Measurements from ENCODE around the gene STN1. TPM values are rescaled to one million over a fixed set of nuclear protein-coding genes. Genes with fewer than 3 reads are reported as not detected.

The STN1 gene, protein sequence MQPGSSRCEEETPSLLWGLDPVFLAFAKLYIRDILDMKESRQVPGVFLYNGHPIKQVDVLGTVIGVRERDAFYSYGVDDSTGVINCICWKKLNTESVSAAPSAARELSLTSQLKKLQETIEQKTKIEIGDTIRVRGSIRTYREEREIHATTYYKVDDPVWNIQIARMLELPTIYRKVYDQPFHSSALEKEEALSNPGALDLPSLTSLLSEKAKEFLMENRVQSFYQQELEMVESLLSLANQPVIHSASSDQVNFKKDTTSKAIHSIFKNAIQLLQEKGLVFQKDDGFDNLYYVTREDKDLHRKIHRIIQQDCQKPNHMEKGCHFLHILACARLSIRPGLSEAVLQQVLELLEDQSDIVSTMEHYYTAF
- total RNA-seq: 10 to 100 TPM; 46.5 to 50.9 TPM

DNA sequence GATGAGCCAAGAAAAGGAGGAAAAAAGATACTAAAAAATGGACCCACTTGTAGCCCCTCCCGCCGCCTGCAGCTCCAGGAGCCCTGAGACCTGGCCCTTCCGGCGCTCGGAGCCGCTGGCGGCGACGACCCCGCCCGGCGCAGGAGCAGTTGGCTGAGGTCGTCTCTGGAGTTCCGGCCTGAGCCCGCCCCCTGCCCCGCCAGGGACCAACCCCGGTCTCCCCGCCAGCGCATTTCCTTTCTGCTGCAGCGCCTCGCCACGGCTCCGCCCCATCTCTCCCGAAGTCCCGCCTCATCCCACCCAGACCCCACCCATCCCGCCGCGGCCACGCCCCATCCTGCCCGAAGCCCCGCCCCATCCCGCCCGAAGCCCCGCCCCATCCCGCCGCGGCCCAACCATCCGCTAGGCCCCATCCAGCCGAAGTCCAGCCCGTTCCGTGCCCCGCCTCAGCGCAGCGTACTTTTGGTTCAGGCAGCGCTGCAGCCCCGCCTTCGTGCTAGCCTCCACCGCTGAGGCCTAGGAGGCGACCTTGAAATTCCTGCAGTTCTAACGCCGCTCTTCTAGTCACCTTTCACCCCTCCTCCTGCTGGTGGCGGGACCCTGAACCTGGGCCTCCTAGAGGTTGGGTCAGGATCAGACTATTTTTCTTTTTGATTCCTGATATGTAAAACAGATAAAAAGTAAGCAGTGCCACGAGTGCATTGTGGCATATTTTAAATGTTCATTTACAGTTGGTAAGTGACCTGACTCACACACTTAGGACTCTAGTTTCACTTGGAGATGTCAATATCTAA, at the start of gene STN1:
STN1 (minus strand) TSS at position 132 of the 794 bp plus-strand sequence. CDS start 590 bp downstream, outside the sequence.
- Mint-ChIP-seq H3K27ac (peak within 1 kb of the TSS; percentile 96), H3K36me3 (ENCODE audit: low read depth) (peaks cover 29% of the 10 kb centered on the region), H3K27me3 (no peaks in the 10 kb centered on the region), H3K9me3 (peaks cover 8% of the 10 kb centered on the region), H3K4me1 (peaks cover 44% of the 10 kb centered on the region), H3K4me3 (peak within 1 kb of the TSS; percentile 93)
- DNase-seq: peak; percentile 97
- ChIA-PET POLR2A (interaction anchor here (0.5 kb wide), 1 partner anchor 1204 kb away, joined by 3 read pairs; the partner anchor contains the start of genes ARL3 and SFXN2), CTCF (interaction anchor here (1.2 kb wide), 1 partner anchor 30 kb away, joined by 4 read pairs; no protein-coding TSS in a partner anchor)

DNA sequence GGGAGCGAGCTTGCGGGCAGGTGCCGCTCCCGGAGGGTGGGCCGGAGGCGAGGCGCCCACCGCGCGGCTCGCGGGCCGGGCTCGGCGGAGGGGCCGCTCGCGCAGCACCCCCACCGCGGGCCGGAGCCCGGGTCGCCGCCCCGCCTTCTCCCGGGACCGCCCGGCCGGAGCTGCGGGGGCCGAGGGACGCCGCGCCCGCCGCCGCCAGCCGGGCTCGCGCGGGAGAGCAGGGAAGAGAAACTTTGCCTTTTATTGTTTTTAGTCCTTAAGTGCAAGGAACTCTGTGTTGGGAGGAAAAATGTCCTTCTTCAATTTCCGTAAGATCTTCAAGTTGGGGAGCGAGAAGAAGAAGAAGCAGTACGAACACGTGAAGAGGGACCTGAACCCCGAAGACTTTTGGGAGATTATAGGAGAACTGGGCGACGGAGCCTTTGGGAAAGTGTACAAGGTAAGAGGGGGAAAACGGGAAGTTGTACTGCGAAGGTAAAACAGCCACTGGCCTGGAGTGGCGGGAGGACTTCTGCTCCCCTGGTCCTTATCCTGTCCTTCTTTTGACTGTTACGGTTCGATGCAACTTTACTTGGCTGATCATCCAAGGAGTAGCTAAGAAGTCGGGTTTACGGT, 49.6 kb upstream of the STN1 start:
- H3K9me3 Mint-ChIP-seq: no peaks in the 10 kb centered on the region
- ChIA-PET CTCF (interaction anchor here (0.7 kb wide), 1 partner anchor 19 kb away, joined by 3 read pairs; no protein-coding TSS in a partner anchor), POLR2A (interaction anchor here (0.6 kb wide), 1 partner anchor 62 kb away, joined by 5 read pairs; no protein-coding TSS in a partner anchor)
- H3K4me1 Mint-ChIP-seq: peaks cover 42% of the 10 kb centered on the region
- peak; percentile 22 for DNase-seq
- peaks cover 6% of the 10 kb centered on the region for H3K36me3 Mint-ChIP-seq (ENCODE audit: low read depth)
- peak overlapping the region; percentile 95 for H3K4me3 Mint-ChIP-seq
- peak overlapping the region; percentile 88 for H3K27ac Mint-ChIP-seq
- no peaks in the 10 kb centered on the region for H3K27me3 Mint-ChIP-seq

DNA sequence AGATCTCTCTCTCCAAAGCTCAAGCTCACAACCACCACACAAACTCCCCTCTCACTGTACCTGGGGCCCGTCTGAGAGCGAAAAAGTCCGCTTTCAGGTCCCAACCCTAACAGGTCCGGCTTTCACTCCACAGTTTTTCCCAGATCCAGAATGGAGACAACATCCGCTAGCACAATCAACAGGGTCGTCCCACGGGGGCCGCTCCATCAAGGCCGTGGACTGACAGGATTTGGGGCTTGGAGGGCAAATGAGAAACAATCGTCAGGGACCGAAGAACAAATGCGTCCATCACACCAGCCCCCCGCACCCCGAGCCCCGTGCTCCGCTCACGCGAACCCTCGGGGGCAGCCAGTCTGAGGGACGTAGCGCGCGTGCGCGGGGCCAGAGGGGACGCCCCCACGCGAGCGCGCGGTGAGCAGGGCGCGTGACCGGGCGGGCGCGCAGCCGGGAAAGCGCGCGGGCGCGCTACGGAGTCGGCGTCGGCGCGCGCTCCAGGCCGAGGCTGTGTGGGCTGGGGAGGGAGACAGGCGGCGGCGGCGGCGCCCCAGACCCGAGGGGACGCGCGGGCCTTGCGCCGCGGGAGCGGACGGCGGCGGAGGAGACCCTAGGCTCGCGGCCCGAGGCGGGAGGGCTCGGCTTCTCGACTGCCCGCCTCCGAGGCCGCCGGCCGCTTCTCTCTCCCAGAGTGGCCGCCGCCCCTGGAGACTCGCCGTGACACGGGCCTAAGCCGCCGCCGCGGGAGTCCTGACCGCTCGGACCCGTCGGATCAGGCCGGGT, 48.9 kb upstream of the STN1 start, which contains the start of gene SLK:
SLK (plus strand) TSS at position 470 of the 777 bp plus-strand sequence. CDS start 606 bp downstream, outside the sequence.
- ChIA-PET POLR2A (no interaction called here), CTCF (no interaction called here)
- Mint-ChIP-seq H3K4me3 (peak within 1 kb of the TSS; percentile 95), H3K27ac (peak within 1 kb of the TSS; percentile 94), H3K36me3 (ENCODE audit: low read depth) (peaks cover 6% of the 10 kb centered on the region), H3K9me3 (no peaks in the 10 kb centered on the region), H3K4me1 (peaks cover 38% of the 10 kb centered on the region), H3K27me3 (no peaks in the 10 kb centered on the region)
- peak; percentile 75 for DNase-seq

DNA sequence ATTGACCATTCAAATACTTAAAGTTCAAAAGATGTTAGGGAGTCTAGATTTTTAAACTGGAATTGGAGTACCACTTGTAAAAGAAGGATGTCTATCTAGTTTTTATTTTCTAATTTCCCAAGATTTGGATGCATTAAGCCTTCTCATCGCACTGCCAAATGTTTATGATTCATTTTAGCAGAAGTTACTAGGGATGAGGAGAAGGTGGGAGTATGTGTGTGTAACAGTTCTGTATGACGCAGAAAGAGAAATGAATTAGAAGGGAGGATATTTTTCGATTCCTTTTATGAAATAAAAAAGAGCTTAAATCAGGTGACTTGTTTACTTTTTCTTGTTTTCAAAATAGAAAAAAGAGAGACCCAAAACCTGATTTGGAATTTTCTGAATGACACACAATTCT, 42.1 kb upstream of the STN1 start:
- no peak overlapping the region for H3K4me3 Mint-ChIP-seq
- H3K27ac Mint-ChIP-seq: no peak overlapping the region
- H3K9me3 Mint-ChIP-seq: peaks cover 2% of the 10 kb centered on the region
- H3K36me3 Mint-ChIP-seq (ENCODE audit: low read depth): no peaks in the 10 kb centered on the region
- DNase-seq: no peak
- ChIA-PET CTCF (no interaction called here), POLR2A (no interaction called here)
- peaks cover 1% of the 10 kb centered on the region for H3K4me1 Mint-ChIP-seq
- peaks cover 27% of the 10 kb centered on the region for H3K27me3 Mint-ChIP-seq

DNA sequence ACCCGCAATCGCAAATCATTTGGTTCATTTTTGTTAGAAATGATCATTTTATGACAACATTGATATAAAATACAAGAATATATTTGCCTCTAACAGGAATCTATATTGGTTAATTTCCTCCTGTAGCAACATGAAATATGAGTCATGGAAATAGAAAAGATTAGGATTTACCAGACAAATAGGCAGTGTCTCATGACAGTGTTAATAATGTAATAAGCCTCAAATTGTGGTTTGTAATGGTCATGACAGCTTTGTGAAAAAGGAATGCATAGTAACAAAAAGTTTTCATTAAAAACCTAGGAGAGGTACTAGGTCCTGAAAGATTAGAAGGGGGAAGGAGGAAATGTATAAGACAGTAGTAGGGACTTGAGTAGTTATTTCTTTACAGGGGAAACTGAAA, 41.0 kb upstream of the STN1 start:
- no peaks in the 10 kb centered on the region for H3K36me3 Mint-ChIP-seq (ENCODE audit: low read depth)
- H3K4me3 Mint-ChIP-seq: no peak overlapping the region
- no peaks in the 10 kb centered on the region for H3K4me1 Mint-ChIP-seq
- peaks cover 29% of the 10 kb centered on the region for H3K27me3 Mint-ChIP-seq
- POLR2A ChIA-PET: no interaction called here
- H3K9me3 Mint-ChIP-seq: peaks cover 4% of the 10 kb centered on the region
- no peak overlapping the region for H3K27ac Mint-ChIP-seq
- no peak for DNase-seq
- CTCF ChIA-PET: no interaction called here

DNA sequence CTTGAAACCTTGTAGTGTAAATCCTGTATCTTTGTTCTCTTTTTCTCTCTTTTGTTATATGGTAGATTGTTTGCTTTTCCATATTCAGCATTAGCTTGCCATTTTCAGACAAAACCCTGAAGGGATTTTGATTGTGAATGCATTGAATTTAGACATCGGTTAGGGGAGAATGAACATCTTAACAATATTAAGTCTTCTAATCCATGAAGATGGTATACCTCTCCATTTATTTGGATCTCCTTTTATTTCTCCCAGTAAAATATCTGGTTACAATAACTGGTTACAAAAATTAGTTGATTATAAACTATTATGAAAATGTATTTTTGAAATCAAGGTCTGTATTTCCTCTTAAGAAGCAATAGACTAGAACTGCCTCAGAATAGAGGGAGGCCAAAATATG, 36.6 kb upstream of the STN1 start:
- POLR2A ChIA-PET: interaction anchor here (0.6 kb wide), 1 partner anchor 373 kb away, joined by 3 read pairs; no protein-coding TSS in a partner anchor
- Mint-ChIP-seq H3K27me3 (peaks cover 22% of the 10 kb centered on the region), H3K36me3 (ENCODE audit: low read depth) (no peaks in the 10 kb centered on the region), H3K27ac (no peak overlapping the region), H3K9me3 (peaks cover 4% of the 10 kb centered on the region), H3K4me3 (no peak overlapping the region), H3K4me1 (no peaks in the 10 kb centered on the region)
- CTCF ChIA-PET: no interaction called here
- no peak for DNase-seq

DNA sequence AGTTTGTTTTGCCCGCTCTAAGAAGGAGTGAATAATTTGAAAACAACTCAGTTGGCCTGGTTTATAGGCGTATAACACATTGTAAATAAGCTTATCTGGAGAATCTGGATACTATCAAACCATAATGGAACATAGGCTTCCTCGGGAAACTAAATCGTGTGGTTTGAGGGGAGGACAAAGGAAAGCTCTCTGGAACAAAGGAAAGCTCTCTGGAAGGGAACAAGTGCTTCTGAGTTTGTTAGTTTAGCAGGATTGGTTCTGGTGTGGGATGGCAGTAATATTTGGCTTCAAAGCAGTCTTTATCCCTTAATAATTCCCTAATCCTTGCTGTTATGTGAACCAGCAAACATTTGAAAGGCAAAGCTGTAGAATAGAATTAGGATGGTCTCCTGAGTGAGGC, 34.0 kb upstream of the STN1 start:
- DNase-seq: no peak
- no peak overlapping the region for H3K4me3 Mint-ChIP-seq
- H3K36me3 Mint-ChIP-seq (ENCODE audit: low read depth): no peaks in the 10 kb centered on the region
- peaks cover 9% of the 10 kb centered on the region for H3K27me3 Mint-ChIP-seq
- CTCF ChIA-PET: interaction anchor here (0.8 to 1.7 kb wide), 2 partner anchors 53 to 169 kb away, joined by 3 to 5 read pairs; partner anchors contain the start of gene SFR1
- H3K27ac Mint-ChIP-seq: no peak overlapping the region
- H3K9me3 Mint-ChIP-seq: peaks cover 4% of the 10 kb centered on the region
- POLR2A ChIA-PET: no interaction called here
- H3K4me1 Mint-ChIP-seq: peaks cover 10% of the 10 kb centered on the region

DNA sequence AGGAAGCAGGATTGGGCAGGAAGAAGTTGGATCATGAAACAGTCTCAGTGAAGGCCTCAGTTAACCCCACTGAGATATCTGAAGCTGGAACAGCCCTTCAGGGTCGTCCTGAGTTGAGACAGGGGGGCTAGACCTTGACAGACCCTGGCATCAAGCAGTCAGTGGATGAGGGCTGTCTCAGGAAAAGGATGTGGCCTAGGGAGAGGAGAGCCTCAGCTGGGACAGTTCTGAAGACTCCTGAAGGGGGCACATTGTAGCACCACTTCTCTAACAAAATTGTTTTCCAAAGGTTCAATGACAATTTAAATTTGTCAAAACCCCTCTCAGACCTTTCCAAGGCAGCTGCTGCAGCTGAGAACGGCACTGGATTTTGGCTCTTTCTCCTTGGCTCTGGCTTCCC, 33.2 kb upstream of the STN1 start:
- Mint-ChIP-seq H3K9me3 (peaks cover 4% of the 10 kb centered on the region), H3K4me3 (no peak overlapping the region), H3K27me3 (peaks cover 5% of the 10 kb centered on the region), H3K4me1 (peaks cover 11% of the 10 kb centered on the region), H3K36me3 (ENCODE audit: low read depth) (no peaks in the 10 kb centered on the region), H3K27ac (no peak overlapping the region)
- no peak for DNase-seq
- ChIA-PET POLR2A (no interaction called here), CTCF (interaction anchor here (0.8 to 1.7 kb wide), 2 partner anchors 52 to 170 kb away, joined by 3 to 5 read pairs; partner anchors contain the start of gene SFR1)

DNA sequence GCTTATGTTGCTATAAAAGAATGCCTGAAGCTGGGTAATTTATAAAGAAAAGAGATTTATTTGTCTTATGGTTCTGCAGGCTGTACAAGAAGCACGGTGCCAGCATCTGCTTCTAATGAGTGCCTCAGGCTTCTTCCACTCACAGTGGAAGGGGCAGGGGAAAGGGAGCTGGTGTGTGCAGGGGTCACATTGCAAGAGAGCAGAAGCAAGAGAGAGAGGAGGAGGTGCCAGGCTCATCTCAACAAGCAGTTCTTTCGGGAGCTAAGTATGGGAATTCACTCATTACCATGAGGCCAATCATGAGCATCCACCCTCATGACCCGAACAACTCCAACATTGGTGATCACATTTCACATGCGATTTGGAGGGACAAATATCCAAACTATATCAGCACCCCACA, 31.7 kb upstream of the STN1 start:
- H3K36me3 Mint-ChIP-seq (ENCODE audit: low read depth): no peaks in the 10 kb centered on the region
- peaks cover 2% of the 10 kb centered on the region for H3K9me3 Mint-ChIP-seq
- POLR2A ChIA-PET: no interaction called here
- no peak overlapping the region for H3K4me3 Mint-ChIP-seq
- CTCF ChIA-PET: no interaction called here
- H3K27ac Mint-ChIP-seq: no peak overlapping the region
- H3K27me3 Mint-ChIP-seq: peaks cover 5% of the 10 kb centered on the region
- DNase-seq: no peak
- peaks cover 11% of the 10 kb centered on the region for H3K4me1 Mint-ChIP-seq

DNA sequence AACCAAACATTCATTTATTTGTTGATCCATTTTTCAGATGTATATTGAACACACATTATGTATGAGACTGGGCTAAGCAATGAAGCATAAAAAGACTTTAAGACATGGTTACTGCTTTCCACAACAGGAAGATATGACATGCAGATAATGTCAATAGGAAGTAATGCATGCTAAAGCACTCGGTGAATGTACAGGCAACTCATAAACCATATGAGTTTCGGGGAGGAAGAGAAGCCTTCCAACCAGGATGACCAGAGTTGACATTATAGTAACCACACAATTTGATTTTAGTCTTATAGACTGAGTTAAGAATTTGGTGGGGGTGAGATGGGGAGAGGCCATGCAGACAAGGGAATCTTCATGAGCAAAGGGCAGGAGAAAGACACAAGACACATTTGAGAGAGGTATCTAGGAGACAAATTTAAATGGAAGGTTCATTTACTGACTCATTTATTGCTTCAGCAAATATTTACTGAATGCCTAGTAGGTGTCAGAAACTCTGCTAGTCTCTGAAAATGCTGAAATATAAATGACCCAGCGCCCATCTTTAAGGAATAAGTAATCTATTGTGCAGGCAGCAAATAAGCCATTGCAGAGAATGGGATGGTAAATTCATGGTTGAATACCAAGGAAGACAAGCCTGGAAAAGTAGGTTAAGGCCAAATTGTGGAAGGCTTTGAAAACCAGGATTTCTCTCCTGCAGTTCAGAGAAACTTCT, 30.0 kb upstream of the STN1 start:
- ChIA-PET POLR2A (no interaction called here), CTCF (interaction anchor here (1.0 kb wide), 1 partner anchor 131 kb away, joined by 3 read pairs; no protein-coding TSS in a partner anchor)
- Mint-ChIP-seq H3K4me1 (peaks cover 11% of the 10 kb centered on the region), H3K27ac (peak overlapping the region; percentile 3), H3K36me3 (ENCODE audit: low read depth) (no peaks in the 10 kb centered on the region), H3K9me3 (no peaks in the 10 kb centered on the region), H3K27me3 (peaks cover 4% of the 10 kb centered on the region), H3K4me3 (no peak overlapping the region)
- no peak for DNase-seq

DNA sequence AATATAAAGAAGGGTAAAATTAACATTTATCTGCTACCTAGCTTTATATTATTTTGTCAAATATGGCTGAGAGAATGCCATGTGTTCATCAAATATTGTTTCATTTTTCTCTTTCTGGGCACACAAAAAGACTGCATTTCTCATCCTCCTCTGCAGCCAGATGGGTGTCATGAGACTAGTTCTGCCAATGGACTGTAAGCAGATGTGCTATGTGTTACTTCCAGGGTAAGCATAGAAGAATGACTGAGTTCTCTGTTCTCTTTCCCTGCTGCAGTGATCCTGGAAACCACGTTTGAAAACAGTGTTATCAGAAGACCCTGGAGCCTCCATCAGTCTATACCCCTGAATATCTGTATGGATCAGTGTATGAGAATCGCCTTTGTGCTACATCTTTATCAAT, 24.9 kb upstream of the STN1 start:
- ChIA-PET CTCF (interaction anchor here (1.8 kb wide), 1 partner anchor 14 kb away, joined by 5 read pairs; no protein-coding TSS in a partner anchor), POLR2A (no interaction called here)
- no peaks in the 10 kb centered on the region for H3K36me3 Mint-ChIP-seq (ENCODE audit: low read depth)
- H3K4me3 Mint-ChIP-seq: no peak overlapping the region
- H3K4me1 Mint-ChIP-seq: peaks cover 9% of the 10 kb centered on the region
- no peak for DNase-seq
- H3K9me3 Mint-ChIP-seq: no peaks in the 10 kb centered on the region
- H3K27ac Mint-ChIP-seq: no peak overlapping the region
- peaks cover 4% of the 10 kb centered on the region for H3K27me3 Mint-ChIP-seq
